HepG2 (cell line): ENCODE results near the gene HRH3. TPM values are rescaled to one million over a fixed set of nuclear protein-coding genes. Genes with fewer than 3 reads are reported as not detected.
A peak's percentile ranks its signal among the peaks of the same experiment; 100 is the strongest.

Experiments used
- ASH2L ChIP-seq: fragments of 300-600, 200-600 bp; sonication (generic); IDR thresholded peaks from 2 replicates; pipeline ENCODE4 v1.7.0; 2017; ENCODE audit warnings: low read depth, mild to moderate bottlenecking, moderate library complexity, mixed read lengths, low read length; ENCODE audit not compliant: insufficient read length
- BCL3 ChIP-seq: sonication (generic); formaldehyde crosslinking; IDR thresholded peaks from 2 replicates; pipeline ENCODE4 v1.5.1; 2020; ENCODE audit warnings: mild to moderate bottlenecking, missing genetic modification reagents, moderate library complexity
- DPF2 ChIP-seq: sonication (generic); formaldehyde crosslinking; IDR thresholded peaks from 2 replicates; pipeline ENCODE4 v1.4.0; 2020; ENCODE audit warnings: mild to moderate bottlenecking, low read depth, missing genetic modification reagents, borderline replicate concordance
- FLYWCH1 ChIP-seq: sonication (generic); formaldehyde crosslinking; IDR thresholded peaks from 2 replicates; pipeline ENCODE4 v1.8.1; 2023; ENCODE audit warnings: mild to moderate bottlenecking, missing genetic modification reagents
- FOSL1 ChIP-seq: sonication (generic); formaldehyde crosslinking; IDR thresholded peaks from 2 replicates; pipeline ENCODE4 v1.9.0; 2021; ENCODE audit warnings: missing genetic modification reagents, borderline replicate concordance
- FOXP1 ChIP-seq, 2 experiments: fragments of 450-650 bp in 1 of 2; IDR thresholded peaks; 2 replicates each; pipeline ENCODE4 v1.6.1; 2017 to 2018; ENCODE audit warnings: antibody characterized with exemption in 1 of 2
- MIER3 ChIP-seq: IDR thresholded peaks from 2 replicates; pipeline ENCODE4 v1.6.1; 2016; ENCODE audit warnings: missing compliant biosample characterization, borderline replicate concordance
- NCOR1 ChIP-seq: fragments of 200-600 bp; sonication (generic); IDR thresholded peaks from 2 replicates; pipeline ENCODE4 v1.7.0; 2017; ENCODE audit warnings: antibody characterized with exemption, low read length, borderline replicate concordance
- TOPORS ChIP-seq: sonication (generic); formaldehyde crosslinking; IDR thresholded peaks from 2 replicates; pipeline ENCODE4 v1.8.0; 2023; ENCODE audit warnings: mild to moderate bottlenecking, missing genetic modification reagents
- ZEB1 ChIP-seq: IDR thresholded peaks from 2 replicates; pipeline ENCODE4 v1.6.1; 2012; ENCODE audit warnings: mild to moderate bottlenecking, low read depth, inconsistent platforms; ENCODE audit not compliant: insufficient replicate concordance
- ZNF430 ChIP-seq: sonication (generic); formaldehyde crosslinking; IDR thresholded peaks from 2 replicates; pipeline ENCODE4 v1.9.0; 2021; ENCODE audit warnings: mild to moderate bottlenecking, missing genetic modification reagents
- ZNF691 ChIP-seq: sonication (generic); formaldehyde crosslinking; IDR thresholded peaks from 2 replicates; pipeline ENCODE4 v1.4.0; 2020; ENCODE audit warnings: missing genetic modification reagents, low read depth, mild to moderate bottlenecking, borderline replicate concordance
- polyA plus RNA-seq, 8 experiments: library from polyadenylated mRNA; depleted of rRNA in 3 of 8; stranded (reverse) in 7 of 8; unstranded in 1 of 8; fragments of >200 nt; fragmentation: Illumina TruSeq in 4 of 8; extraction: Trizol in 4 of 8; gene quantifications; 2 replicates each; pipeline versions ENCODE4 v1.2.1 to v1.2.3, GENCODE V29; 2011 to 2016; ENCODE audit warnings: low read depth in 4 of 8, missing spikeins in 1 of 8, mixed read lengths in 1 of 8; ENCODE audit not compliant: insufficient read depth in 1 of 8
- total RNA-seq, 5 experiments: library from RNA; depleted of rRNA; stranded (reverse); fragments of >200 nt; fragmentation: Illumina TruSeq; extraction: Trizol; gene quantifications; 2 replicates each; pipeline ENCODE4 v1.2.3, GENCODE V29; 2016; ENCODE audit warnings: low read depth in 1 of 5
- TF ChIP-seq, protein P1 (sequence below): sonication (generic); formaldehyde crosslinking; IDR thresholded peaks from 2 replicates; pipeline ENCODE4 v1.5.0; 2020; ENCODE audit warnings: mild to moderate bottlenecking, missing genetic modification reagents
- TF ChIP-seq, protein P2 (sequence below): sonication (generic); formaldehyde crosslinking; IDR thresholded peaks from 2 replicates; pipeline ENCODE4 v1.5.0; 2020; ENCODE audit warnings: missing genetic modification reagents
- TF ChIP-seq, protein P3 (sequence below): sonication (generic); formaldehyde crosslinking; IDR thresholded peaks from 2 replicates; pipeline ENCODE4 v1.8.1; 2023; ENCODE audit warnings: missing genetic modification reagents, inconsistent platforms, borderline replicate concordance

Gene HRH3
- total and polyA plus RNA-seq, 2 of the 13 experiments (the other 11 are each of a cell fraction or from before 2014, with no cell fraction given) = 0.18 TPM; not detected in 1

DNA sequence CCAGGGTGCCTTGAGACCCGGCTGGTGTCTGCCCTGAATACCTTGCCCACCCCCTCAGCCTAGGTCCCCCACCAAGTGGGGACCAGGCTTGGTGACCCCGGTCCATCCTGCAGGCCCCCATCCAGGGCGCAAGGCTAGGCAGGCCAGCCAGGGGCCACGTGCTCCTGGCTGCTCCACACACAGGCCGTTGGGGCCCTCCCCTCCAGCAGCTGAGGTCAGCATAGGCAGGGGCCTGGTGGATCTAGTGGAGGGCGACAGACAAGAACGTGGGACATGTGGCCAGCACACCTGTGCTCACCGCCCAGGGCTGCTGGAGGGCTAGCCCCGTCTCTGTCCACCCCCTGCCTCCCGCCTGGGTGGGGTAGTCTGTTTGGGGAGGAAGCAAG lies 7.5 kb upstream of the HRH3 start (continued):
- TF ChIP-seq FOXP1 (IDR thresholded peaks at IDR 0.05) (no peak), FOXP1 (CRISPR knock-in tag; IDR thresholded peaks at IDR 0.05) (no peak), MIER3 (CRISPR knock-in tag) (no peak), ZNF430 (peak; percentile 58; the same call in 1 of the 2 replicates), ZEB1 (no peak), ASH2L (no peak), NCOR1 (no peak), ZNF691 (CRISPR knock-in tag) (no peak), BCL3 (CRISPR knock-in tag) (0 out of 2 replicates have a peak, but pooled peaks have one; percentile 45), DPF2 (CRISPR knock-in tag) (no peak), FOSL1 (no peak), FLYWCH1 (CRISPR knock-in tag) (no peak), TOPORS (no peak)
- TF ChIP-seq, protein P1, sequence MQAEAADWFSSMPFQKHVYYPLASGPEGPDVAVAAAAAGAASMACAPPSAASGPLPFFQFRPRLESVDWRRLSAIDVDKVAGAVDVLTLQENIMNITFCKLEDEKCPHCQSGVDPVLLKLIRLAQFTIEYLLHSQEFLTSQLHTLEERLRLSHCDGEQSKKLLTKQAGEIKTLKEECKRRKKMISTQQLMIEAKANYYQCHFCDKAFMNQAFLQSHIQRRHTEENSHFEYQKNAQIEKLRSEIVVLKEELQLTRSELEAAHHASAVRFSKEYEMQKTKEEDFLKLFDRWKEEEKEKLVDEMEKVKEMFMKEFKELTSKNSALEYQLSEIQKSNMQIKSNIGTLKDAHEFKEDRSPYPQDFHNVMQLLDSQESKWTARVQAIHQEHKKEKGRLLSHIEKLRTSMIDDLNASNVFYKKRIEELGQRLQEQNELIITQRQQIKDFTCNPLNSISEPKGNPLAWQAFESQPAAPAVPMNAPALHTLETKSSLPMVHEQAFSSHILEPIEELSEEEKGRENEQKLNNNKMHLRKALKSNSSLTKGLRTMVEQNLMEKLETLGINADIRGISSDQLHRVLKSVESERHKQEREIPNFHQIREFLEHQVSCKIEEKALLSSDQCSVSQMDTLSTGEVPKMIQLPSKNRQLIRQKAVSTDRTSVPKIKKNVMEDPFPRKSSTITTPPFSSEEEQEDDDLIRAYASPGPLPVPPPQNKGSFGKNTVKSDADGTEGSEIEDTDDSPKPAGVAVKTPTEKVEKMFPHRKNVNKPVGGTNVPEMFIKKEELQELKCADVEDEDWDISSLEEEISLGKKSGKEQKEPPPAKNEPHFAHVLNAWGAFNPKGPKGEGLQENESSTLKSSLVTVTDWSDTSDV (CRISPR knock-in tag) = peak; percentile 82; the same call in 1 of the 2 replicates
- TF ChIP-seq, protein P2, sequence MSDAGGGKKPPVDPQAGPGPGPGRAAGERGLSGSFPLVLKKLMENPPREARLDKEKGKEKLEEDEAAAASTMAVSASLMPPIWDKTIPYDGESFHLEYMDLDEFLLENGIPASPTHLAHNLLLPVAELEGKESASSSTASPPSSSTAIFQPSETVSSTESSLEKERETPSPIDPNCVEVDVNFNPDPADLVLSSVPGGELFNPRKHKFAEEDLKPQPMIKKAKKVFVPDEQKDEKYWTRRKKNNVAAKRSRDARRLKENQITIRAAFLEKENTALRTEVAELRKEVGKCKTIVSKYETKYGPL (CRISPR knock-in tag) = no peak
- TF ChIP-seq, protein P3, sequence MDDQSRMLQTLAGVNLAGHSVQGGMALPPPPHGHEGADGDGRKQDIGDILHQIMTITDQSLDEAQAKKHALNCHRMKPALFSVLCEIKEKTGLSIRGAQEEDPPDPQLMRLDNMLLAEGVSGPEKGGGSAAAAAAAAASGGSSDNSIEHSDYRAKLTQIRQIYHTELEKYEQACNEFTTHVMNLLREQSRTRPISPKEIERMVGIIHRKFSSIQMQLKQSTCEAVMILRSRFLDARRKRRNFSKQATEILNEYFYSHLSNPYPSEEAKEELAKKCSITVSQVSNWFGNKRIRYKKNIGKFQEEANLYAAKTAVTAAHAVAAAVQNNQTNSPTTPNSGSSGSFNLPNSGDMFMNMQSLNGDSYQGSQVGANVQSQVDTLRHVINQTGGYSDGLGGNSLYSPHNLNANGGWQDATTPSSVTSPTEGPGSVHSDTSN (CRISPR knock-in tag) = no peak
